Neural cell (in vitro differentiated cells): ENCODE results near the gene DPP3. TPM values are rescaled to one million over a fixed set of nuclear protein-coding genes. Genes with fewer than 3 reads are reported as not detected.

Experiments
- H2AFZ ChIP-seq: fragments of 200-600, 300-800 bp; sonication (generic), shearing (Covaris generic); 2 replicates; pipeline ENCODE4 v1.6.0; 2014; ENCODE audit warnings: low read depth, mild to moderate bottlenecking, antibody characterized with exemption, low read length, moderate library complexity
- H3F3A ChIP-seq: fragments of 200-600 bp; shearing (Covaris generic); 2 replicates; pipeline ENCODE4 v1.6.1; 2016; ENCODE audit warnings: mild to moderate bottlenecking, moderate library complexity, mixed read lengths, antibody characterized with exemption, low read length; ENCODE audit not compliant: insufficient read depth, poor library complexity, severe bottlenecking
- H3K27ac ChIP-seq: fragments of 200-600, 300-800 bp; sonication (generic), shearing (Covaris generic); 2 replicates; pipeline ENCODE4 v1.5.1; 2014; ENCODE audit warnings: mild to moderate bottlenecking, low read length, moderate library complexity
- H3K27me3 ChIP-seq: fragments of 300-800, 200-600 bp; sonication (generic), shearing (Covaris generic); 2 replicates; pipeline ENCODE4 v1.6.0; 2014; ENCODE audit warnings: mild to moderate bottlenecking, low read depth, low read length, moderate library complexity; ENCODE audit not compliant: insufficient read depth
- H3K36me3 ChIP-seq: fragments of 300-800, 200-600 bp; sonication (generic), shearing (Covaris generic); 2 replicates; pipeline ENCODE4 v1.5.1; 2014; ENCODE audit warnings: mild to moderate bottlenecking, antibody characterized with exemption, low read length, moderate library complexity; ENCODE audit not compliant: insufficient read depth
- H3K4me2 ChIP-seq: fragments of 300-800, 200-600 bp; sonication (generic), shearing (Covaris generic); 2 replicates; pipeline ENCODE4 v1.6.0; 2014; ENCODE audit warnings: mild to moderate bottlenecking, low read length
- H3K4me3 ChIP-seq: fragments of 300-800, 200-600 bp; sonication (generic), shearing (Covaris generic); 2 replicates; pipeline ENCODE4 v1.5.1; 2014; ENCODE audit warnings: mild to moderate bottlenecking, low read length, moderate library complexity
- H3K79me2 ChIP-seq: fragments of 200-600 bp; shearing (Covaris generic); replicated peaks from 2 replicates; pipeline ENCODE4 v1.6.0; 2014; ENCODE audit warnings: mild to moderate bottlenecking, low read length, moderate library complexity; ENCODE audit not compliant: insufficient read depth
- H3K9ac ChIP-seq: fragments of 300-800, 200-600 bp; sonication (generic), shearing (Covaris generic); 2 replicates; pipeline ENCODE4 v1.6.1; 2016; ENCODE audit warnings: mild to moderate bottlenecking, low read length, mixed read lengths
- H3K9me2 ChIP-seq: fragments of 200-600 bp; shearing (Covaris generic); 2 replicates; pipeline ENCODE4 v1.6.1; 2016; ENCODE audit warnings: mild to moderate bottlenecking, low read length, mixed read lengths; ENCODE audit not compliant: insufficient read depth
- H3K9me3 ChIP-seq: fragments of 200-600, 300-800 bp; sonication (generic), shearing (Covaris generic); 2 replicates; pipeline ENCODE4 v1.6.1; 2016; ENCODE audit warnings: mild to moderate bottlenecking, mixed run types, low read length, moderate library complexity, mixed read lengths
- H4K20me1 ChIP-seq: fragments of 200-600 bp; shearing (Covaris generic); 2 replicates; pipeline ENCODE4 v1.6.1; 2016; ENCODE audit warnings: mild to moderate bottlenecking, mixed run types; ENCODE audit not compliant: insufficient read depth
- EP300 ChIP-seq: fragments of 450-650 bp; conservative IDR thresholded peaks from 2 replicates; pipeline ENCODE4 v1.6.1; 2014; ENCODE audit warnings: antibody characterized with exemption, mild to moderate bottlenecking, moderate library complexity; ENCODE audit not compliant: poor library complexity, severe bottlenecking
- EZH2 ChIP-seq: fragments of 200-600, 300-800 bp; shearing (Covaris generic), sonication (generic); IDR thresholded peaks from 2 replicates; pipeline ENCODE4 v1.6.1; 2014; ENCODE audit warnings: antibody characterized with exemption, low read length, borderline replicate concordance, mild to moderate bottlenecking; ENCODE audit not compliant: insufficient read depth, poor library complexity, severe bottlenecking
- MXI1 ChIP-seq: fragments of 450-650 bp; conservative IDR thresholded peaks from 2 replicates; pipeline ENCODE4 v1.6.1; 2014; ENCODE audit warnings: antibody characterized with exemption, mild to moderate bottlenecking; ENCODE audit not compliant: poor library complexity, severe bottlenecking
- POLR2AphosphoS5 ChIP-seq: IDR thresholded peaks from 2 replicates; pipeline ENCODE4 v1.6.1; 2012
- RAD21 ChIP-seq: fragments of 450-650 bp; conservative IDR thresholded peaks from 2 replicates; pipeline ENCODE4 v1.6.1; 2014; ENCODE audit warnings: antibody characterized with exemption, mild to moderate bottlenecking, moderate library complexity
- SMC3 ChIP-seq: fragments of 450-650 bp; conservative IDR thresholded peaks from 2 replicates; pipeline ENCODE4 v1.6.1; 2014; ENCODE audit warnings: antibody characterized with exemption, mild to moderate bottlenecking, moderate library complexity; ENCODE audit not compliant: poor library complexity
- TAF1 ChIP-seq: IDR thresholded peaks from 2 replicates; pipeline ENCODE4 v1.6.1; 2012; ENCODE audit warnings: low read depth
- polyA plus RNA-seq: library from polyadenylated mRNA; depleted of rRNA; stranded (reverse); fragments of >200 nt; gene quantifications from 2 replicates; pipeline ENCODE4 v1.2.3, GENCODE V29; 2014
- TF ChIP-seq, protein P1 (sequence below): fragments of 450-650 bp; IDR thresholded peaks from 2 replicates; pipeline ENCODE4 v1.5.1; 2014; ENCODE audit warnings: antibody characterized with exemption, mild to moderate bottlenecking, moderate library complexity; ENCODE audit not compliant: poor library complexity, severe bottlenecking
- TF ChIP-seq, protein P2 (sequence below): IDR thresholded peaks from 2 replicates; pipeline ENCODE4 v1.6.1; 2012; ENCODE audit warnings: borderline replicate concordance

DPP3 gene
- polyA plus RNA-seq, 1 donor from 2014 or later: 71.7 TPM

DNA sequence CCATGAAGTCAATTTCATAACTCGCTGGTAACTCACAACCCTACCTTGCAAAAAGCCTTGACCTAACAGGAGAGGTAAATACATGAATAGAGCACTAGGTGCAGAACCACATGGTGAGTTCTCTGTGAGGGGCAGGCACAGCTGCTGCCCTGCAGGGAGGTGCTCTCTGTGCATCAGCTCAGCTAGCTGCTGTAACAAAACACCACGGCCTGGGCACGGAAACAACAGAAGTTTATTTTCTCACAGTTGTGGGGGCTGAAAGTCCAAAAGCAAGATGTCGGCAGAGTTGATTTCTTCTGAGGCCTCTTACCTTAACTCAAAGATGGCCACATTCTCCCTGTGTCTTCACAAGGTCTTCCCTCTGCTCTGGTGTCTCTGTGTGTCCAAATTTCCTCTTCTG is 28.6 kb upstream of the DPP3 start:
- no peak overlapping the region for H3K9ac ChIP-seq

DNA sequence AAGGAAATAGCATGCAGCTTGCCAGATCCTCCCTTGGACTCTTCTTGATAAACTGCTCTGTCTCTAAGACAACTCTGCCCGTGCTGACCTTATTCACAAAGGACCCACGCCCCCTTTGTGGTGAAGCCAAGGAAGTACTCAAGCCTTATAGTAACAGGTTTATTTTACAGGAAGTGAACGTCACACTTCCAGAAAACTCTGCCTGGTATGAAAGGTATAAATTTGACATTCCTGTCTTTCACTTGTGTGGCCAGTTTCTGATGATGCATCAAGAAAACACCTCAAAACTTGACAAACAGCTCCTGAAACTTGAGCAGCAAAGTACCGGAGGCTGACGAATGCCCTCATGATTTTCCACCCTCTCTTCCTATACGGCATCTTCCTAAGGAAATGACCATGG is 26.0 kb upstream of the DPP3 start:
- Histone ChIP-seq H3K4me2 (no peak overlapping the region), H3K9me2 (no peaks in the 10 kb centered on the region)

More for the DNA sequence above, 28.6 kb upstream of the DPP3 start:
- Histone ChIP-seq H3K9me2 (no peaks in the 10 kb centered on the region), H3K36me3 (no peaks in the 10 kb centered on the region), H3K9me3 (no peaks in the 10 kb centered on the region), H2AFZ (no peak overlapping the region), H3K27ac (no peak overlapping the region), H3K79me2 (no peaks in the 10 kb centered on the region), H3K4me2 (no peak overlapping the region), H3K27me3 (no peaks in the 10 kb centered on the region), H3K4me3 (no peak overlapping the region), H3F3A (no peaks in the 10 kb centered on the region), H4K20me1 (no peaks in the 10 kb centered on the region)
- no peak for TF ChIP-seq MXI1
- no peak for TF ChIP-seq EZH2
- no peak for TF ChIP-seq SMC3
- no peak for TF ChIP-seq POLR2AphosphoS5
- no peak for TF ChIP-seq TAF1
- TF ChIP-seq, protein P1, sequence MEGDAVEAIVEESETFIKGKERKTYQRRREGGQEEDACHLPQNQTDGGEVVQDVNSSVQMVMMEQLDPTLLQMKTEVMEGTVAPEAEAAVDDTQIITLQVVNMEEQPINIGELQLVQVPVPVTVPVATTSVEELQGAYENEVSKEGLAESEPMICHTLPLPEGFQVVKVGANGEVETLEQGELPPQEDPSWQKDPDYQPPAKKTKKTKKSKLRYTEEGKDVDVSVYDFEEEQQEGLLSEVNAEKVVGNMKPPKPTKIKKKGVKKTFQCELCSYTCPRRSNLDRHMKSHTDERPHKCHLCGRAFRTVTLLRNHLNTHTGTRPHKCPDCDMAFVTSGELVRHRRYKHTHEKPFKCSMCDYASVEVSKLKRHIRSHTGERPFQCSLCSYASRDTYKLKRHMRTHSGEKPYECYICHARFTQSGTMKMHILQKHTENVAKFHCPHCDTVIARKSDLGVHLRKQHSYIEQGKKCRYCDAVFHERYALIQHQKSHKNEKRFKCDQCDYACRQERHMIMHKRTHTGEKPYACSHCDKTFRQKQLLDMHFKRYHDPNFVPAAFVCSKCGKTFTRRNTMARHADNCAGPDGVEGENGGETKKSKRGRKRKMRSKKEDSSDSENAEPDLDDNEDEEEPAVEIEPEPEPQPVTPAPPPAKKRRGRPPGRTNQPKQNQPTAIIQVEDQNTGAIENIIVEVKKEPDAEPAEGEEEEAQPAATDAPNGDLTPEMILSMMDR: no peak
- TF ChIP-seq, protein P2, sequence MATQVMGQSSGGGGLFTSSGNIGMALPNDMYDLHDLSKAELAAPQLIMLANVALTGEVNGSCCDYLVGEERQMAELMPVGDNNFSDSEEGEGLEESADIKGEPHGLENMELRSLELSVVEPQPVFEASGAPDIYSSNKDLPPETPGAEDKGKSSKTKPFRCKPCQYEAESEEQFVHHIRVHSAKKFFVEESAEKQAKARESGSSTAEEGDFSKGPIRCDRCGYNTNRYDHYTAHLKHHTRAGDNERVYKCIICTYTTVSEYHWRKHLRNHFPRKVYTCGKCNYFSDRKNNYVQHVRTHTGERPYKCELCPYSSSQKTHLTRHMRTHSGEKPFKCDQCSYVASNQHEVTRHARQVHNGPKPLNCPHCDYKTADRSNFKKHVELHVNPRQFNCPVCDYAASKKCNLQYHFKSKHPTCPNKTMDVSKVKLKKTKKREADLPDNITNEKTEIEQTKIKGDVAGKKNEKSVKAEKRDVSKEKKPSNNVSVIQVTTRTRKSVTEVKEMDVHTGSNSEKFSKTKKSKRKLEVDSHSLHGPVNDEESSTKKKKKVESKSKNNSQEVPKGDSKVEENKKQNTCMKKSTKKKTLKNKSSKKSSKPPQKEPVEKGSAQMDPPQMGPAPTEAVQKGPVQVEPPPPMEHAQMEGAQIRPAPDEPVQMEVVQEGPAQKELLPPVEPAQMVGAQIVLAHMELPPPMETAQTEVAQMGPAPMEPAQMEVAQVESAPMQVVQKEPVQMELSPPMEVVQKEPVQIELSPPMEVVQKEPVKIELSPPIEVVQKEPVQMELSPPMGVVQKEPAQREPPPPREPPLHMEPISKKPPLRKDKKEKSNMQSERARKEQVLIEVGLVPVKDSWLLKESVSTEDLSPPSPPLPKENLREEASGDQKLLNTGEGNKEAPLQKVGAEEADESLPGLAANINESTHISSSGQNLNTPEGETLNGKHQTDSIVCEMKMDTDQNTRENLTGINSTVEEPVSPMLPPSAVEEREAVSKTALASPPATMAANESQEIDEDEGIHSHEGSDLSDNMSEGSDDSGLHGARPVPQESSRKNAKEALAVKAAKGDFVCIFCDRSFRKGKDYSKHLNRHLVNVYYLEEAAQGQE: no peak
- no peak for TF ChIP-seq EP300
- no peak for TF ChIP-seq RAD21

More for the DNA sequence above, 26.0 kb upstream of the DPP3 start:
- Histone ChIP-seq H2AFZ (no peak overlapping the region), H3K79me2 (no peaks in the 10 kb centered on the region), H3K27me3 (no peaks in the 10 kb centered on the region), H3K4me3 (peak overlapping the region; percentile 27), H3K27ac (no peak overlapping the region), H3K9me3 (no peaks in the 10 kb centered on the region), H4K20me1 (no peaks in the 10 kb centered on the region), H3K9ac (no peak overlapping the region), H3F3A (no peaks in the 10 kb centered on the region), H3K36me3 (no peaks in the 10 kb centered on the region)
- TF ChIP-seq, protein P1: no peak
- TF ChIP-seq EZH2 (no peak), POLR2AphosphoS5 (no peak), EP300 (no peak), RAD21 (no peak), MXI1 (no peak), TAF1 (no peak), SMC3 (no peak)
- TF ChIP-seq, protein P2: no peak
